Pulmonary artery endothelial cell (primary cell): ENCODE data around the gene CLDND1. TPM values are rescaled to one million over a fixed set of nuclear protein-coding genes. Genes with fewer than 3 reads are reported as not detected.

Source experiments
- DNase-seq: peaks from one replicate; pipeline ENCODE4 v3.0.0-alpha.2; 2011; ENCODE audit warnings: low read depth, low spot score
- total RNA-seq: library from RNA; depleted of rRNA; stranded (reverse); fragments of >200 nt; gene quantifications from 2 replicates; pipeline ENCODE4 v1.2.3, GENCODE V29; 2014

The CLDND1 gene
- total RNA-seq, 1 donor from 2014 or later = 93.3 TPM

GRCh38 chr3:98514948-98515347 lies 7.8 kb downstream of the CLDND1 start:
- no peak for DNase-seq

DNA sequence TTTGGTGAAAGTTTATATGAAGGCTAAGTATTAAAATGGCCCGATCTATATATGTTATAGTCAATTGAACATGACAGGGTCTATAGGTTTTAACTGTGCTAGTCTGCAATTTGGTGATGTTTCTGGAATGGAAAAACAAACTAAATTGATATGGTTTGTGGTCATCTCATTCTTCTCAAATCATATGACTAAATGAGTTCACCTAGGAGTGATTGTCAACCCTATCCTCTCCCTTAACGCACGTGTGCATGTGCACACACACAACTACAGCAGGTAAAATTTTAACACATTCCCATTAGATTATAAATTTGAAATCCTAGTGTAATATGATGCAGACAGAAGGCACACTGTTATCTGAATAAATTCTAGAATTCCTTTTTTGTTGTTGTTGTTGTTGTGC lies 9.0 kb downstream of the CLDND1 start:
- DNase-seq = no peak

DNA sequence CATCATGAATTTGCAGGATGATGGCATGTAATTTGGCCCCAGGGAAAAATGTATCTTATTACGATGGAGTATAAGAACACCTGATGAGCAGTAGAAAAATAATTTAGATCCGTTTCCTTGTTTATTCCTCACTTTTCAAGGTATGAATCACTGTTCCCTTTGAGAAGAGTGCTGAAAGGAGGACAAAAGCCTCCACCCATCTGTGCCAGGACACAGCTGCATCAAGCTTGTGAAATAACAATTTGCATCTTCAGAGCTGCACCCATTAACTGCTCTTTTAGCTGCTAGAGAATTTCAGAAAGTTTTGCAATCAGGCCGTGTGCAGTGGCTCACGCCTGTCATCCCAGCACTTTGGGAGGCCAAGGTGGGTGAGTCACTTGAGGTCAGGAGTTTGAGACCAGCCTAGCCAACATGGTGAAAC lies 9.6 kb downstream of the CLDND1 start:
- DNase-seq = no peak

DNA sequence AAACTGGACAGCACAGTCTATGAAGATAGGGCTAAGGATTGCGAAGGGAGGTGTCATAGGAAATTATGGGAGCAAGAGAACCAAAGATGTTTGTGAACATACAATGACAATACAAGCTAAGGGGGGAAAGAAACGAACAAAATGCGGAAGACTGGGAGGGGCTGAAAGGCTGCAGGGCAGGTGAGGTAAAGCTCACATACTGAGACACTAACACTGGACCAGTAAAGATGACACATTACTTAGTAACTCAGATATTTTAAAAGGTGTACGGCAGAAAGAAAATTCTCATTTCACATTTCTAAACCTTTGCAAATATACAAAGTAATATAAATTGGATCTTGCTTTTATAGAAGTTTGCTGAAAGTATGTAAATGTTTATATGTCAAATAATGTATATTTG lies 10.1 kb downstream of the CLDND1 start:
- no peak for DNase-seq

DNA sequence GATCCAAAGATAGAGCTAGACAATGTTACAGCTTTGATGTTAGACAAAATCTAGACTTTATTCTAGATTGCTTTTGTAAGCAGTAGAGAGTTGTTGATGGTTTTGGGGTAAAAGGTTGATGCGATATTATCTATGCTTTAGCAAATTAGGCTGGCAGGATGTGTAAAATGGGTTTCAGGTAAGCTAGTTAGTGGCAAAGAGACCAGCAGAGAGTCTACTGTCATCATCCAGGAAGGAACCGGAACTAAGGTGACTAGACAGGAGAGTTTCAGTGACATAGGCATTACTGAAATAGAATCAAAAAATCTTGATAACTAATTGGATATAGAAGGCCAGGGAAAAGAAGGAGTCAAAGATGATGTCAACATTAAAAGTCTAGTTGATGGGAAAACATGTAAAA lies 14.1 kb downstream of the CLDND1 start:
- no peak for DNase-seq

DNA sequence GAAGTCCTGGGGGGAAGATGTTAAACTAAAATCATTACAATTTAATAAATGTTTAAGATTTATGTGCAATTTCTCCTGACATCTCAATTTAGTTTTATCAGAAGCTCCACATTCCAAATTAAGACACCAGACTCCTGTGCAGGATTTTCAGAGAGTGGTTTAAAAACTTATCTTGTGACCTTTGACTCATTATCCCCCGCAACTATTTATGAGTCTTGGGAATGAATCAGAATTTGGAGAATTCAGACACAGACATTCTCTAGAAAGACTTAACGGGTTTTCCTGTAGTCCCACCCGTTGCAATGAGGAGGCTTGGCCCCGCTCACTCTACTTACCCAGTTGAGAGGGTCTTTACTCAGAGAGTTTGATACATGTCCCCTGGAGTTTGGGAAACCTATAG lies 18.2 kb downstream of the CLDND1 start:
- DNase-seq = no peak

GRCh38 chr3:98501863-98502576 lies 20.7 kb downstream of the CLDND1 start:
- DNase-seq = no peak

GRCh38 chr3:98501270-98501669 lies 21.4 kb downstream of the CLDND1 start:
- no peak for DNase-seq

DNA sequence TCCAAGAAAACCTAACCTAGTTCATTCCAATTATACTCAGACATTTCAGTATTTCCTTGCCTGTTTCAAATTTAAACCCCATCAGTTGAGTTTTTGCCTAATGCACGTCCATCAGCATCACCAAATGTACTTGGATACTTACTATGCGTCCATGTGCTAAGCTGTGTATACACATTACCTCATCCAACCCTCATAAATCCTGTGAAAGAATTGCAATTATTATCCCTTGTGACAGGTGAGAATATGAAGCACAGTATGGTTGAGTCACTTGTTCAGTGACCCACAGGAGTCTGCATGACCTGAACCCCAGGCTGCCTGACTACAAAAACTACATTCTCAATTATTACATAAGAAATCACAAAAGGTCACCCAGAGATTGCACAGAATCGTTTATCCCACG lies 22.7 kb downstream of the CLDND1 start:
- DNase-seq = no peak

DNA sequence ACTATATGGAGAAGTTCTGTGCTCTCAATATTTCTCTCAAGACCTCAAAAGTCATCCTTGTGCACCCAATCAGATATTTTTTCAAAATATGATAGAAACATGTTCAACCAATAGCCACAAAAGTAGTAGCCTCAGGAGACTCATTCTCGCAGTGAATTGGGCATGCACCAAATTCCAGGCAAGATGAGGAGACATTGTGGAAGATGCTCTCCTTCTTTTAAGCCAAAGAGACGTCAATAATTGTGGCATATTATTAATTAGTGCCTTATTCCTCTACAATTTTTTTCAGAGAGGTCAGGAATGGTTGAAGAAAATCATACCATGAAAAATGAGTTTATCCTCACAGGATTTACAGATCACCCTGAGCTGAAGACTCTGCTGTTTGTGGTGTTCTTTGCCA lies 25.3 kb downstream of the CLDND1 start, which contains the start of gene OR5K2:
OR5K2 (plus strand) TSS at position 301 of the 400 bp plus-strand sequence; CDS start at position 301, 0 bp downstream.
- no peak for DNase-seq

- no peak for DNase-seq
Observed at GRCh38 chr3:98483626-98484025, 39.1 kb downstream of the CLDND1 start.

- DNase-seq = no peak
Observed at GRCh38 chr3:98482717-98483482, 39.8 kb downstream of the CLDND1 start.

Other genes starting within 250 kb of the CLDND1 start
- gene OR5H2, start 240.4 kb downstream of the CLDND1 start, total RNA-seq = not detected in 2 replicates
- not detected in 2 replicates for gene OR5K4, start 169.0 kb downstream of the CLDND1 start, total RNA-seq
- not detected in 2 replicates for gene OR5K3, start 132.2 kb downstream of the CLDND1 start, total RNA-seq
- not detected in 2 replicates for gene OR5K1, start 59.7 kb downstream of the CLDND1 start, total RNA-seq
- gene OR5K2, start 25.2 kb downstream of the CLDND1 start, total RNA-seq = not detected in 2 replicates
- not detected in 2 replicates for gene GPR15, start 9.1 kb upstream of the CLDND1 start, total RNA-seq
- gene CPOX, start 70.7 kb upstream of the CLDND1 start, total RNA-seq = 25.6 and 36.1 TPM in 2 replicates
- 22.2 and 27.6 TPM in 2 replicates for gene ST3GAL6, start 240.4 kb upstream of the CLDND1 start, total RNA-seq